ENCODE data around the gene SGPL1.

SGPL1 gene

DNA sequence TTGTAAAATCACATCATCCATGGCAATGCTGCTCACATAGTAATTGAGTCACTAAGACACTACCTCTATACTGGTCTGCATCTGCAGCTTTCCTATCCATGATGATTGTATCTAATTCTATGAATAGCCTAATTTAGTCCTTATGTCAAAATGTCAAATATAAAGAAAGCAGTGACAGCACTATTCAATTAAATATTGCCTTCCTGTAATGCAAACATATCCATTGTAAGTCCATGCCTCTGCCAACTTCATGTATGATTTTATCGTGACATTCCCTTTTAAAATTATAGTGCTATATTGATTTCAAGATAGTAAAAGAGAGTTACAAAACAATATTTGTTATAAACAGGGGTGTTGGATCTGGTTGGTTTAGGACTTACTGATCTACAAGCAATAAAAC lies 4.8 kb upstream of the SGPL1 start:
- DNase-seq (ENCODE audit: low read depth) = no peak

GRCh38 chr10:70811881-70812280 lies 3.9 kb upstream of the SGPL1 start:
- no peak for DNase-seq (ENCODE audit: low read depth)

DNA sequence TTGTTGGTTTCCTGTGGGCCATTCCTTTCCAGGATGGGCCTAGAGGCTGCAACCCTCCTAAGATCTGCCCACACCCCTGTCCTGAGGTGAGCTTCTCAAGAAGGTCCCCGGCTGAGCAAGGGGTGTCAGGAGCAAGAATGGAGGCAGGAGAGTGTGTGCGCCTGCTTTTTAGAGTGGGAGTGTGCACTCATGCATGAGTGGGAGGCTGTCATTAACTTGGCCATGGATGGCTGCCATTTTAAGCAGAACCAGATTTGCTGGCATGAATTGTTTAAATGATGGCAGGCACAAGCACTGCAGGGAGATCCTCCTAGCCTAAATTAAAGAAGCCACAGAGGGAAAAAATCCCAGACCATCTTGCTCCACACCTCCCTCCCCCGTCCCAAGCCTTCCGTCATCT lies 2.9 kb upstream of the SGPL1 start:
- no peak for DNase-seq (ENCODE audit: low read depth)

DNA sequence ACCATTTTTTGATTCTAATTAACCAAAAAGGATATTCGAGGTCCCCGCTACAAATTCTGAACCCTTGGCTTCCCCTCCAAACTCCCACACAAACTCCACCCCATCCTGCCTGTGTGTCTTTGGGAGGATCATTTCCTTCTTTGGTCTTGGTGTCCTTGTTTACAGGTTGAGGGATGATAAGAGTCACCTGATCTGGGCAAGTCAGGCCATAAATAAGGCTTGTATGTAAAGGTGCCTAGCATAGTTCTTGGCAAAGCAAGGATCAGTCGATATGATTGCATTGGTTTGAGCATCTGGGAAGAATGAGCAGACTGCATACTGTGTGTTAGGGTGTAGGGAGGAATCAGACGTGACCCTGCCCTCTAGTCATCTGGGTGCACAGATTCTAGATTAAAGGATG lies 1.6 kb upstream of the SGPL1 start:
- DNase-seq (ENCODE audit: low read depth) = no peak

DNA sequence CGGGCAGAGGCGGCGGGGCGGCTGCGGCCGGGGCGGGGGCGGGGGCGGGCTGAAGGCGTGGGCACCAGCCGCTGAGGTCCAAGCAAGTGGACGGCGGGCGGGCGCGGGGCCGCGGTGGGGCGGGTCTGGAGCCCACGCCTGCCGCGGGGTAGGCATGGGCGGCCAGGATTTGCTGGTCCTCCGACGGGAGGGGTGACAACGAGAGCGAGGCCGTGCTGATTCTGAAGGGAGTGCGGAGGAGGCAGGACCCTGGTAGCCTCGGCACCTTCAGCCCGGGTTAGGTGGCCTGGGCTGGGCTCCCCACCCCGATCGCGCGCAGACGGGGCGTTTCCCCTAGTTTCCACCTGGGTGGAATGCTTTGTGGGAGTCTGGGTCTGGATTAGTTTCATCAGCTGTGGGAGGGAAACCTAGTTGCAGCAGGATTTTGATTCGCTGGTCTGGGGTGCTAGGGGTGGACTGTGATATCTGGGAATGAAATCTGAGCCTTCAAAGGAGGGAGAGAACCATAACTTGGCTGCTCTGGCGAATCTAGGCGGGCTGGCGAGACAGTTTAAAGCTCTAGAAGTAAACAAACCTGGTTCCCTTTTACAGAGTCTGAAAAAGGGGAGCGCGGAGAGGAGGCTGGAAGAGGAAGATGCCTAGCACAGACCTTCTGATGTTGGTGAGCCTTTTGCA lies 609 bp downstream of the SGPL1 start:
- no peak for DNase-seq (ENCODE audit: low read depth)

DNA sequence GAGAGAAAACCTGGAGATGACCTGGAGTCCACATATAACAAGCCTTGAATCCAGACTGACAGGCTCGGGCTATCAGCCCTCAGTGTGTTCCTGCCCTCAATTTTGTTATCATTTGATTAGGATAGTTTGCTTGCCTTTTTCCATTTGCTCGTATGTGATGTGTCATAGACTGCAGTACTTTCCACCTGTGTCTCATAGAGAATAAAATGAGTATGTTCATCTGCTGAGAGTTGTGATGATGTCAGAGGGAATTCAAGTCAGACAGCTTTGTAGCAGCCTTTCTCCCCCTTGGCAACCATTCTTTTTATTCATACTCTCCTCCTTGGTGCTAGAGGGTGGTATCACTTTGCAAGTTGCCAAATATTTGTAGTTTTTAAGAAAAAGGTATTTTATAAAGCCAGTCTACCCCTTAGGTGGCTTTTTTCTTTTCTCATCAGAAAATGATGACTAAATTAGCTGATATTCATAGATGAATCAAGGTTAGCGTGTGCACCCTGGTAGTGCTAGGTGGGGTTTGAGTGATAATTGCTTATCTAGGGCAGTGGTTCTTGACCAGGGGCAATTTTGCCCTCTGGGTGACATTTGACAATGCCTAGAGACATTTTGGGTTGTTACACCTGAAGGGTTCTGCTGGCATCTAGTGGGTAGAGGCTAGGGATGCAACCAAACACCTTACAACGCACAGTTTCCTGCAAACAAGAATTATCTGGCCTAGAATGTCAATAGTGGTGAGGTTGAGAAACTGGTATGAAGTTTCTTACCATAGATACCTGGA lies 5.4 kb downstream of the SGPL1 start:
- DNase-seq (ENCODE audit: low read depth) = no peak

DNA sequence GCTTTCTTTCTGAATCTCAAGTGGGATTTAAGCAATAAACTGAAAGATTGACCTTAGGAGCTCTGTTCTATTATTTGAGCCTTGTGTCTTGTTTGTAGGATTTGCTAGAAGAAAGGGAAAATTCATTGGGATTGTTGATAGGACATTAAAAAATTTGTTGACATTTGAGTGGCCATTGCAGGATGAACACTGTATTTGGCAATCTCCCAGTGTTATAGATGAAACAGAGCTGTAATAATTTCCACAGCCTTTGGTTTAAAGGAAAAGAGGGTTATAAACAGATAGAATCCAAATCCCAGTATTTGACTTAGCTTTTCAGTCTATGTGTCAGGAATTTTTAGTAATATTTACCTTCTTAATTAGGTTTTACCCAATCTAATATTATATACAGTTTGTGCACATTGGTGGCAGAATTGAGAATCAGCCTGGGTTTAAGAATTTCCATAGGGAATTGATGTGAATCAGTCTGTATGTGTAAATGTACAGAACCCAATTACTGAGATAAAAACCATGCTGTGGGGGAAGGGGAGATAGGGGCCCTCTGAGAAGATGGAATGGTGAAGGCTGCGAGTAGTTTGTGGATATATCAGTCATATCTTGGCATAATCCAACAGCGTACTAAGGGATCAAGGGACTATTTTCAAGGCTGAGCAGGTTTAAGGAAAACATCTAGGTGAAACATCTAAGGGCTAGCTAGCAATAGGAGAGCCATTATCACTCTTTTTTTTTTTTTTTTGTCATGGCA lies 6.5 kb downstream of the SGPL1 start:
- no peak for DNase-seq (ENCODE audit: low read depth)

GRCh38 chr10:70827086-70827757 lies 11.5 kb downstream of the SGPL1 start:
- no peak for DNase-seq (ENCODE audit: low read depth)

DNA sequence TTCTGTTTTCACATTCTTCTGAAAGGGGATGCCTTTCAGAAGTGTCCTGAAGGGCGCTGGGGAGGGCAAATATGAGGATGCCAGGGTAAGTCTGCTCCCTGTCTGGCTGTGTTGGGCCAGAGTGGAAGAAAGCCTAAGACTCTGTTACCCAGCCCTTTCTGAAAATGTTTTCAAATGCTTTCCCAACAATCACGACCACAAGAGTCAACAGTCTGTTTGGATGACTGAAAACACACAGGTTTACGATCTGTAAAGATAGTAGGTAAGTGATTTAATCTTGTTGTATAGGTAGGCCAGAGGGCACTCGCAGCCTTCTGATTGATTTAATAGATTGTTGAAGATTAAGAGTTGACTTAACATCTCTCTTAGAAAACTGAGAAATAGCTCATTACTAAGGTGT lies 13.2 kb downstream of the SGPL1 start:
- no peak for DNase-seq (ENCODE audit: low read depth)

GRCh38 chr10:70829543-70829942 lies 13.8 kb downstream of the SGPL1 start:
- no peak for DNase-seq (ENCODE audit: low read depth)

GRCh38 chr10:70830164-70830563 lies 14.4 kb downstream of the SGPL1 start:
- no peak for DNase-seq (ENCODE audit: low read depth)

DNA sequence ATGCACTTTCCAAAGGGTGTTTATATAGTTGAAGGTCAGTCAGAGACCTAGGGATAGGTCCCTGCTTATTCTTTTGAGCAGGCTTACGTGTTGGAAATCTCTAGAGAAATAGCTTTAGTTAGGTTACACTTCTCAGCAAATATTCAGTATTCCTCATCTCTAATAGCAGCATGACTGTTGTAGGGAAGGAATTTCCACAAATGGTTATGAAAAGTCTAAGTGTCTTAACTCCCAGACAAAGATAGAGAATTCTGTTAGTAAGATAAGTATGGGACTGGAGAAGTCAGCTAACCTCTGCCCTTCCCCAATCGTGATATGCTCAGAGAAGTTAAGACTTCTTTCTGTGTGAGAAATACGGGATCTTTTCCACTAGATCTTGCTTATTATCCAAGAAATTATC lies 16.5 kb downstream of the SGPL1 start:
- no peak for DNase-seq (ENCODE audit: low read depth)

DNA sequence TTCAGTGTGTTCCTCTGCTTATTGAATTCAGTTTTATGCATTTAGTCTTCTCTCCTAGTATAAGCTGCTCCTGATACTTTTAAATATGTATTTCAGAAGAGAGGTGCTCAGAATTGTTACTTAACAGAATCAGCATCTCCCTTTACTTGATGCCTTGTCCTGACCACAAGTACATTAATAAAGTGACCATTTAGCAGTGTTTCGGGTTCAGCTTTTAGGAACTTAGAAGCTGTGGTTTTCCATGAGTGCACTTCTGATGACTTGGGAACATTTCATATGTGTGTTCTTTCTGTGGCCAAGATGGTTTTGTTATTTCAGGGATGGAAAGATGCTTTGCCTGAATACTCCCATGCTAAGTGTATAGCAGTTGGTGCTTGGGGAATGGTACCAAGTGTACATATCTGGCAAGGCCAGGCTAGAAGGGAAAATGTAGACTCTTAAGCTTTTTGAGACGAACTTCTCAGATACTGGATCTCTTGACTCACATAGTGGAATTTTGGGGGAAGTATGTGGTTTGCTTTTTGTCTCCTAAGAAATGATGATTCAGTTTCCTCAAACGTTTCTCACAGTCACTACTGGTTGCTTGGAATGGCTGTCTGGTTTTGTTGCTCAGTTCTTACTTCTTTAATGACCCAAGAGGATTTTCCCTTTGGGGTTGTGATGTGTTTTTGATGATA lies 17.2 kb downstream of the SGPL1 start:
- DNase-seq (ENCODE audit: low read depth) = no peak

- no peak for DNase-seq (ENCODE audit: low read depth)
Measured at GRCh38 chr10:70833601-70834000, 17.9 kb downstream of the SGPL1 start.

DNA sequence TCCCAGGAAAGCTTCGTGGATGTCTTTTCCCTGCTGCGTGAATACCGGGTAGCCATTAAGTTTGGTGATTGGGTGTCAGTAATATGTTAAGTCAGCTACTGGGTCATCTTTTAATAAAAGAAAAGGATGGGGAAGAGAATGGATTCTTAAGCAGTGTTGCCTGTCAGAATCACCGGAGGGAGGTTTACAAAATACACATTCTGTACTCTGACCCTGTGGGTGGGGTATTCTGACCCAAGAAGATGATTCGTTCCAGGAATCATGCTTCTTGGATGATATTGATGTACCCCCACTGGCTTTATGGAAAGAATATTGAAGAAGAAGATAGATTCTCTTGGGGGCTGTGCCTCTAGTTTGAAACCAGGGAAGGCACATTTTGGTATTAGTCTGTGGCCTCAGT lies 18.3 kb downstream of the SGPL1 start:
- no peak for DNase-seq (ENCODE audit: low read depth)

DNA sequence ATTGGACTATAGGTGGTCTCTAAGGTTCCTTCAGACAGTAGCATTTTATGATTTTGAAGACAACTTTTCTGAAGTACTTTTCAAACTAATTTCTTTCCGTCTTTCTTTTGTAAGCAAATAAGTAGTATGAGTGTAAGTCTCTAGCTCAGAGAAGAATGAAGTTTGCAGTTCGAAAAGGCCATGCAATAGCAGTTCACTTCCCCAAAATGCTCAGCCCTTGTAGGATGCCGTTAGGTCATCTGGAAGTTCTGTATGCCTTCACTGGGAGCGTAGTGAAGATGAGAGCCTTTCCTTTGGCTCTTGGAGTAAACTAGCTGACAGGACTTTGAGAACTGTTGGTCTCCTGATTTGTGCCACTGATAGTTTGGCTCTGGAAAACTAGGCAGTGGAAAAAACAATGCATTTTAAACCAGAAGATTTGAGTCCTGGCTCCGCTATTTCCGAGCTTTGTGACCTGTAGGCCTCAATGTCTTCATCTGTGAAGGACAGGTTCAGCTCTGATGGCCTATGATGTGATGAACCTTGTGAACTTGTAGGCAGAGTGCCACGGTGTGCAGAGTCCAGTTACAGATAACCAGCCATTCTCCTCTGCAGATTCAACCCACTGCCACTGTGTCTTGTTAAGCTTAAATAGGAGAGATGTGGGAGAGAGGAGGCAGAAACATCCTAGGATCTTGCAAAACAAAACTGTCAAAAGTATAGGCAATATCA lies 18.8 kb downstream of the SGPL1 start:
- DNase-seq (ENCODE audit: low read depth) = no peak

DNA sequence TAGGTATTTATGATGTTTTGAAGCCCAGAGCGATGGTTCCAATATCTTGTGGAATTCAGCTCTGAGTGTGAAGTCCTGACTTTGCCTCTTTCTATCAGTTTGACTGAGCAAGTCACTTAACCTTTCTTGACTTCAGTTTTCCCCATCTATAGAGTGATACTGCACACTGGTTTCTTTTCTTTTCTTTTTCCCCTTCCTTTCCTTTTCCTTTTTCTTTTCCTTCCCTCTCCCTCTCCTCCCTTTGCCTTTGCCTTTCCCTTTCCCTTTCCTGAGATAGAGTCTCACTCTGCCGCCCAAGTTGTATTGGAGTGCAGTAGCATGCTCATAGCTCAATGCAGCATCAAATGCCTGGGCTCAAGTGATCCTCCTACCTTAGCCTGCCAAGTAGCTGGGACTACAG lies 20.6 kb downstream of the SGPL1 start:
- no peak for DNase-seq (ENCODE audit: low read depth)

DNA sequence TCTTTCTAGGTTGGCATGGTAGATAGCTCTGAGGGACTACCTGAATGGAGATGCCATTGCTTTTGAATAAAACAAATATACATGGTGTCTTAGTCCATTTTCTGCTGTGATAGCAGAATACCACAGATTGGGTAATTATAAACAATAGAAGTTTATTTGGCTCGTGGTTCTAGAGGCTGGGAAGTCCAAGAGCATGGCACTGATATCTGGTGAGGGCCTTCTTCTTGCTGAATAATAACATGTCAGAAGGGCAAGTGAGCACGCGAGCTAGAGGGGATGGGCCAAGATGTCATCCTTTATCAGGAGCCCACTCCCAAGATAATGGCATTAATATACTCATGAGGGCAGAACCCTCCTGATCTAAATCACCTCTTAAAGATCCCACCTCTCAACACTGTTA lies 21.9 kb downstream of the SGPL1 start:
- DNase-seq (ENCODE audit: low read depth) = no peak

- no peak for DNase-seq (ENCODE audit: low read depth)
Measured at GRCh38 chr10:70838270-70838805, 22.6 kb downstream of the SGPL1 start.

DNA sequence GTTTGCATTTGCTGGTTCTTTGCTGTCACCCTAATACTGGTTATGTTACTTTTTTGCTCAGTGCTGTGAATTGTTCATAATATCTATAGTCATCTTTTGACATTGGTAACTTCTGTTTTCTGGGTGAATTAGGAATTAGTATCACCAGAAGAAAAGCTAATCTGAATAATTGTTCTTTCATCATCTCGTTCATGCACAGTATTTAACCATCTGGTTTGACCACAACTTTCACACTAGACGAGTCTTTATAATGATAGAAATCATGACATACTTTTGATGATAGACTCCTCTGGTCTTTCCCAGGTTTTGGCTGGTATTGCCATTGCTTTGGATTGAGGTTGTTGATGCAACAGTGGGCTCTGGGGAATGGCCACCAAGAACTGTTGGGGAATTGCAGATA lies 25.1 kb downstream of the SGPL1 start:
- no peak for DNase-seq (ENCODE audit: low read depth)

DNA sequence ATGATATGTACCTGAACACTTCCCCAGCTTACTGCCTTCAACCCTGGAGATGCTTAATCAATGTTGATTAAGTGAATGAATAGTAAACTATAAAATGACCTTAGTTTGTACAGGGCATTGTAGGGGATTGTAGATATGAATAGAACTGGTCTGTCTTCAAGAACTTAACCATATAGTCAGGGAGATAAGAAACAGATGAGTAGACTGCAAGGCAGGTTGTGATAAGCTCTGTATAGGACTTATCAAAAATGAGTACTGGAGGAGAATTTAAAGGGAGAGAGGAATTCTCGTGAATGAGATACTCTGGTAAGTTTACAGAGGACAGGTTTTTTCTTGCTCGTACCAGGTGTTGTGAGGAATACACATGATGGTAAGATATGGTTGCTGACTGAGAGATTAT lies 27.6 kb downstream of the SGPL1 start:
- no peak for DNase-seq (ENCODE audit: low read depth)
